Smooth muscle cell (in vitro differentiated cells): Measurements from ENCODE around the gene EEF2K. TPM values are rescaled to one million over a fixed set of nuclear protein-coding genes. Genes with fewer than 3 reads are reported as not detected.

Experiments
- DNase-seq: peaks from one replicate; lab custom pipeline; 2025; ENCODE audit not compliant: unreplicated experiment; lab: John Stamatoyannopoulos, UW
- H2AFZ ChIP-seq: fragments of 200-600 bp; sonication (generic); 2 replicates; pipeline ENCODE4 v1.6.0; 2016; ENCODE audit warnings: antibody characterized with exemption, low read depth, mild to moderate bottlenecking
- H3F3A ChIP-seq: fragments of 200-600 bp; sonication (generic); 2 replicates; pipeline ENCODE4 v1.6.0; 2017; ENCODE audit warnings: antibody characterized with exemption, low read depth
- H3K27ac ChIP-seq: fragments of 200-600 bp; sonication (generic); 2 replicates; pipeline ENCODE4 v1.5.1; 2016; ENCODE audit warnings: low read depth, mild to moderate bottlenecking
- H3K27me3 ChIP-seq: fragments of 200-600 bp; sonication (generic); 2 replicates; pipeline ENCODE4 v1.6.1; 2016; ENCODE audit warnings: low read depth, mild to moderate bottlenecking
- H3K36me3 ChIP-seq: fragments of 200-600 bp; sonication (generic); 2 replicates; pipeline ENCODE4 v1.5.1; 2016; ENCODE audit warnings: low read depth
- H3K4me1 ChIP-seq: fragments of 200-600 bp; sonication (generic); 2 replicates; pipeline ENCODE4 v1.5.1; 2016; ENCODE audit warnings: low read depth
- H3K4me2 ChIP-seq: fragments of 200-600 bp; sonication (generic); 2 replicates; pipeline ENCODE4 v1.6.0; 2016; ENCODE audit warnings: mild to moderate bottlenecking
- H3K4me3 ChIP-seq: fragments of 200-600 bp; sonication (generic); 2 replicates; pipeline ENCODE4 v1.5.1; 2016; ENCODE audit warnings: mild to moderate bottlenecking
- H3K79me2 ChIP-seq: fragments of 200-600 bp; sonication (generic); 2 replicates; pipeline ENCODE4 v1.6.0; 2016; ENCODE audit warnings: low read depth, mild to moderate bottlenecking
- H3K9ac ChIP-seq: fragments of 200-600 bp; sonication (generic); 2 replicates; pipeline ENCODE4 v1.6.0; 2016; ENCODE audit warnings: low read depth
- H3K9me3 ChIP-seq: fragments of 200-600 bp; sonication (generic); replicated peaks from 2 replicates; pipeline ENCODE4 v1.5.1; 2016; ENCODE audit warnings: low read depth
- H4K20me1 ChIP-seq: fragments of 200-600 bp; sonication (generic); 2 replicates; pipeline ENCODE4 v1.6.0; 2016; ENCODE audit warnings: low read depth
- WGBS: methylation state at CpG from one replicate; pipeline ENCODE4 v1.1.7; 2016; ENCODE audit warnings: low lambda C conversion rate; 5-methylcytosine and 5-hydroxymethylcytosine counted together
- polyA plus RNA-seq: library from polyadenylated mRNA; unstranded; fragments of >200 nt; fragmentation: Nextera tagmentation; extraction: Ambion mirVana; gene quantifications from 2 replicates; pipeline ENCODE4 v1.2.1, GENCODE V29; 2016
- total RNA-seq: library from RNA; depleted of rRNA; stranded (reverse); fragments of >200 nt; gene quantifications from 2 replicates; pipeline ENCODE4 v1.2.3, GENCODE V29; 2014
- TF ChIP-seq, protein P1 (sequence below): fragments of 200-600 bp; sonication (generic); IDR thresholded peaks from 2 replicates; pipeline ENCODE4 v1.5.1; 2017; ENCODE audit warnings: borderline replicate concordance, mild to moderate bottlenecking, antibody characterized with exemption; ENCODE audit not compliant: insufficient read depth, poor library complexity, severe bottlenecking

Gene EEF2K
- total and polyA plus RNA-seq, 2 experiments from 2014 or later: 8.7 to 12.8 TPM

DNA sequence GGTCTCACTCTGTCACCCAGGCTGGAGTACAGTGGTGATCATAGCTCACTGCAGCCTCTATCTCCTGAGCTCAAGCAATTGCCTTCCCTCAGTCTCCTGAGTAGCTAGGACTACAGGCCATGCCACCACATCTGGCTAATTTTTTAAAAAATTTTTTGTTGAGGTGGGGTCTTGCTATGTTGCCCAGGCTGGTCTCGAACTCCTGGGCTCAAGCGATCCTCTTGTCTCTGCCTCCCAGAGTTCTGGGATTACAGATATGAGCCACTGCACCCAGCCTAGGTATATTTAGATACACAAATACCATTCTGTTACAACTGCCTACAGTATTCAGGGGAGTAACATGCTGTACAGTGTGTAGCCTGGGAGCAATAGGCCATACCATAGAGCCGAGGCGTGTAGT lies 105.4 kb downstream of the EEF2K start:
- no peaks in the 10 kb centered on the region for H3K4me1 ChIP-seq
- H4K20me1 ChIP-seq: peaks cover 7% of the 10 kb centered on the region
- H3K36me3 ChIP-seq: no peaks in the 10 kb centered on the region
- WGBS: 99% methylated on average over 4 of the region's 4 CpGs
- H3K27ac ChIP-seq: no peak overlapping the region
- H3F3A ChIP-seq: no peaks in the 10 kb centered on the region
- H3K9me3 ChIP-seq: no peaks in the 10 kb centered on the region
- TF ChIP-seq, protein P1, sequence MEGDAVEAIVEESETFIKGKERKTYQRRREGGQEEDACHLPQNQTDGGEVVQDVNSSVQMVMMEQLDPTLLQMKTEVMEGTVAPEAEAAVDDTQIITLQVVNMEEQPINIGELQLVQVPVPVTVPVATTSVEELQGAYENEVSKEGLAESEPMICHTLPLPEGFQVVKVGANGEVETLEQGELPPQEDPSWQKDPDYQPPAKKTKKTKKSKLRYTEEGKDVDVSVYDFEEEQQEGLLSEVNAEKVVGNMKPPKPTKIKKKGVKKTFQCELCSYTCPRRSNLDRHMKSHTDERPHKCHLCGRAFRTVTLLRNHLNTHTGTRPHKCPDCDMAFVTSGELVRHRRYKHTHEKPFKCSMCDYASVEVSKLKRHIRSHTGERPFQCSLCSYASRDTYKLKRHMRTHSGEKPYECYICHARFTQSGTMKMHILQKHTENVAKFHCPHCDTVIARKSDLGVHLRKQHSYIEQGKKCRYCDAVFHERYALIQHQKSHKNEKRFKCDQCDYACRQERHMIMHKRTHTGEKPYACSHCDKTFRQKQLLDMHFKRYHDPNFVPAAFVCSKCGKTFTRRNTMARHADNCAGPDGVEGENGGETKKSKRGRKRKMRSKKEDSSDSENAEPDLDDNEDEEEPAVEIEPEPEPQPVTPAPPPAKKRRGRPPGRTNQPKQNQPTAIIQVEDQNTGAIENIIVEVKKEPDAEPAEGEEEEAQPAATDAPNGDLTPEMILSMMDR: no peak
- H3K4me2 ChIP-seq: no peak overlapping the region
- no peaks in the 10 kb centered on the region for H3K79me2 ChIP-seq
- no peak overlapping the region for H2AFZ ChIP-seq
- no peak overlapping the region for H3K4me3 ChIP-seq
- H3K9ac ChIP-seq: no peak overlapping the region
- DNase-seq: no peak
- no peaks in the 10 kb centered on the region for H3K27me3 ChIP-seq

DNA sequence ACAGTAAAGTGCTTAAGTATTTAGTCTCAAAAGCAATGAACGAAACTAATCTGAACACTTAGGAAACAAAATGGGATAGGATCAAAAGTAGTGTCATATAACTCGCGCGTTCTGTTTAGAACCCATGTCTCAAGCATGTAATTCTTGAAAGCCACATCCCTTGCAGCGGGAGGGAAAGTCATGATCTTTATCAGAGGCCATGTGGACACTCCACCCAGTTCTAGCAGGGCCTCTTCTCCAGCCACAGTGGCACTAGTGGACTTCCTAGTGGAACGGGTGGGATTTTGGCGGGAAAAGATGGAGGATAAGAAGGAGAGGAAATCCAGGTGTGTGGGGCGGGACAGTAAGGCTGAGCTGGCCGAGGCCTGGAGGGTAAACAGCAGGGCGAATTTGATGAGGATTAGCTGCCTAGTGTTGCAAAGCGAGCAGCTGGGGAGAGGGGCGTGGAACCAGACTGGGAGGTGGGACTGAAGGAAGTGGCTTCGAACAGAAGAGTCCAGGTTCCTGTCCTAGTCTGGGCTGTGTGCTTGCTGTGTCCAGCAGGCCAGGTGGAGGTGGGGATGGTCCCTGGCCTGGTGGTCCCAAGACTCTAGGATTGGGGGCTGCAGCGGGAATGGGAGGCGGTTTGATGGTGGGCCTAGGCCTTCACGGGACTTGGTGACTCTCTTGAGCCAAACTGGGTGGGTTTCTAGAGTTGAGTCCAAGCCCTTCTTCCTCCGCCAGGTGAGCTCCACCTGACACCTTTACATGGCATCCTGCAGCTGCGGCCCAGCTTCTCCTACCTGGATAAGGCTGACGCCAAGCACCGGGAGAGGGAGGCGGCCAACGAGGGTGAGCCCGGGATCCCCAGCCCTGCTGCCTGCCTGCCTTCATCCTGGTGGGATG lies 107.1 kb downstream of the EEF2K start:
- H3K9ac ChIP-seq: no peak overlapping the region
- no peaks in the 10 kb centered on the region for H3K4me1 ChIP-seq
- 93% methylated on average over 23 of the region's 23 CpGs for WGBS
- TF ChIP-seq, protein P1: no peak
- no peaks in the 10 kb centered on the region for H3K79me2 ChIP-seq
- no peak for DNase-seq
- H3F3A ChIP-seq: no peaks in the 10 kb centered on the region
- H3K27me3 ChIP-seq: no peaks in the 10 kb centered on the region
- H2AFZ ChIP-seq: no peak overlapping the region
- no peaks in the 10 kb centered on the region for H3K36me3 ChIP-seq
- no peaks in the 10 kb centered on the region for H3K9me3 ChIP-seq
- H3K27ac ChIP-seq: no peak overlapping the region
- no peaks in the 10 kb centered on the region for H4K20me1 ChIP-seq
- no peak overlapping the region for H3K4me3 ChIP-seq
- H3K4me2 ChIP-seq: no peak overlapping the region

DNA sequence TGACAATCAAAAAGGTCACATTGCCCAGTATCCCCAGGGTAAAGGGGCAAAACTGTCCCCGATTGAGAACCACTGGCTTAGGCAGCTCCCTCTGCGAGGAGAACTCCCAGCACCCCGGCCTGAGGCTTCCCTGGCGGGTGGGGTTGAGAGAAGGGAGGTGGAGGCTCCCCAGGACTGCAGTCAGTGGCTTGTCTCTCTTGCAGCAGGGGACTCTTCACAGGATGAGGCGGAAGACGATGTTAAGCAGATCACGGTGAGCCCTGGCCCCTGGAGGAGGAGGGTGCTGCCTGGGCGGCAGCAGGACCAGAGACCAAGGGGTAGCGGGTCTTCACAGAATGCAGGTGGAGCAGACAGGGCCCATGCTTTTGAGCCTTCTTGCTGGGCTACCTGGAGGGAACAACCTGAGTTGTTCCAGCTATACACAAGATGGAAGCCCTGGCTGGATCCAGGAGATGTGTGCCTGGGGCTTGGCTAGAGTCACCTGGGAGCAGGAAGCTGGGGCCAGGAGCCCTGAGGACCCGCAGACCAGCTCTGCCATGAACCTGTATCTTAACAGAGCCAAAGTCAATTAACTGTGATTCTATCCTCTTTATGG lies 107.9 kb downstream of the EEF2K start:
- no peak overlapping the region for H3K27ac ChIP-seq
- H3K36me3 ChIP-seq: no peaks in the 10 kb centered on the region
- DNase-seq: no peak

More for the DNA sequence above, 107.9 kb downstream of the EEF2K start:
- Histone ChIP-seq H2AFZ (no peak overlapping the region), H3K9me3 (no peaks in the 10 kb centered on the region), H3K4me3 (no peak overlapping the region), H3K4me1 (no peaks in the 10 kb centered on the region), H3F3A (no peaks in the 10 kb centered on the region), H3K27me3 (no peaks in the 10 kb centered on the region), H4K20me1 (no peaks in the 10 kb centered on the region), H3K9ac (no peak overlapping the region), H3K79me2 (no peaks in the 10 kb centered on the region), H3K4me2 (no peak overlapping the region)
- WGBS: 95% methylated on average over 10 of the region's 10 CpGs
- TF ChIP-seq, protein P1: no peak
